ENCODE results near the gene DHTKD1.

DNA sequence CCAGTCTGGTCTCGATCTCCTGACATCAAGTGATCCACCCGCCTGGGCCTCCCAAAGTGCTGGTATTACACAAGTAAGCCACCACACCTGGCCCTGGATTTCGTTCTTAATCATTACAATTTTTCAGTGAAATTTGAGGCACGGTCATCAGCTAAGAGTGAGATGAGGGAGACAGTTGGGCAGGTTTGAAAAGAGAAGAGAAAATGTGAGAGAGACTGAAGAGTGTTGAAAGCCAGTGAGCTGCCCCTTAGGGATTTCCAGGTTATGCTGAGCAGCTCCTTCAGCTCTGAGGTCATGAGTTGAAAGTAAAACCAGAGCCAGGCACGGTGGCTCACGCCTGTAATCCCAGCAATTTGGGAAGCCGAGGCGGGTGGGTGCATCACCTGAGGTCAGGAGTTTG is 20.2 kb upstream of the DHTKD1 start:
- no peak for TF ChIP-seq POLR2A (IDR thresholded peaks at IDR 0.05)
- TF ChIP-seq, protein P1, sequence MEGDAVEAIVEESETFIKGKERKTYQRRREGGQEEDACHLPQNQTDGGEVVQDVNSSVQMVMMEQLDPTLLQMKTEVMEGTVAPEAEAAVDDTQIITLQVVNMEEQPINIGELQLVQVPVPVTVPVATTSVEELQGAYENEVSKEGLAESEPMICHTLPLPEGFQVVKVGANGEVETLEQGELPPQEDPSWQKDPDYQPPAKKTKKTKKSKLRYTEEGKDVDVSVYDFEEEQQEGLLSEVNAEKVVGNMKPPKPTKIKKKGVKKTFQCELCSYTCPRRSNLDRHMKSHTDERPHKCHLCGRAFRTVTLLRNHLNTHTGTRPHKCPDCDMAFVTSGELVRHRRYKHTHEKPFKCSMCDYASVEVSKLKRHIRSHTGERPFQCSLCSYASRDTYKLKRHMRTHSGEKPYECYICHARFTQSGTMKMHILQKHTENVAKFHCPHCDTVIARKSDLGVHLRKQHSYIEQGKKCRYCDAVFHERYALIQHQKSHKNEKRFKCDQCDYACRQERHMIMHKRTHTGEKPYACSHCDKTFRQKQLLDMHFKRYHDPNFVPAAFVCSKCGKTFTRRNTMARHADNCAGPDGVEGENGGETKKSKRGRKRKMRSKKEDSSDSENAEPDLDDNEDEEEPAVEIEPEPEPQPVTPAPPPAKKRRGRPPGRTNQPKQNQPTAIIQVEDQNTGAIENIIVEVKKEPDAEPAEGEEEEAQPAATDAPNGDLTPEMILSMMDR (IDR thresholded peaks at IDR 0.05), result no peak

Data from testis (tissue), 2 donors.